OCI-M1 (cell line): Measurements from ENCODE around the gene HLA-DMA.
"Not testable (repeated sequence)": the region's sequence is repeated elsewhere in the genome, so short reads cannot be mapped to it uniquely, and the experiment has no call there.

Experiments
- DNase-seq: peaks from one replicate; lab custom pipeline; 2025; lab: John Stamatoyannopoulos, UW

The HLA-DMA gene

DNA sequence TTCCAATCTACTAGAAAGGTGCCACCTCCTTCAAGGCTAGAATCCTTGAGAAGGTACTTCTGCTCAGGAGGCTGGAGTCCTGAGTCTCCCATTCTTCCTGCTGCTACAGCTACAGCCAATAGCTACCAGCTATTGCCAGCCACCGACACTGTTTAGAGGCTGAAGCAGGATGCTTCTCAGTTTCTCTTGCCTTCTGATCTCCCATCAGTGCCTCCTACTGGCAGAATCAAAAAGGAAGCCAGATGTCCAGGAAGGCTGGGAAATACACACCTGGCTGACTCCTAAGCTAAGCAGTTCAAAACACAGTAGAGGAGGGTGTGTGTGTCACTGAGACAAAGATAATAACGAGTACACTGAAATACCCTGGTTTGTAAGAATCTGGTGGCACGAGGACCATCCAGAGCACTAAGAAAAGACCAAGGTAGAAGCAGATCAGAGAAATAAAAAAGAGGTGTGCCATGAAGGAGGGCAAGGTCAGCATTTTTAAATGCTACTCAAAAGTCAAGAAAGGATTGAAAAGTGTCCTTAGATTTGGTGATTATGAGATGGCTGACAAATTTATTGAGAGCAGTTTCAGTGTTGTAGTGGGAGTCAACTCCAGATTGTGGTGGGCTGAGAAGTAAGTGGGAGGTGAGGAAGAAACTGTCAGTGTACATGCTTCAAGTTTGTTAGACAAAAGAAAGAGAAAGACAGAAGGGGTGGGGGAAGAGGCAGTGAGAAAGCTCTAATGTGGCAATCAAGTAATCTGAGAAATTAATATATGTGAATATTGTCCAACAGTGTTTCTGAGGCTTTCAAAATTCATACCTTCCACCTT is 2.3 kb upstream of the HLA-DMA start:
- peak; percentile 66 for DNase-seq

DNA sequence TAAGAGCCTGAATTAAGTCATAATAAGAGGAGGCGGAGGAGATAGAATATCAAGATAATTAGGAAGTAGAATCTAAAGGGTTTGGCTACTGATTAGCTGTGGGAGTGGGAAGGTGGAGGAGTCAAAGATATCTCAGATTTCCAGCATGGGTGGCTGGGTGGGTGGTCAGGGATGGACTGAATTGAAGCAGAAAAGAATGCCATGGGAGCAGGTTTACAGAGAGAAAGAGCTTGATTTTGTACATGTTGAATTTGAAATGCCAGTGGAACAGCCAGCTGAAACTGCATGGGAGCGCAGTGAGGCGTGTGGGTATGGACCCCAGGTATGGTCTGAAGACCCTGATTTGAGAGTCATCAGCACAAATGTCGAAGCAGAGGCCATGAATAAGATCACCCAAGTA is 1.4 kb upstream of the HLA-DMA start:
- DNase-seq: no peak

DNA sequence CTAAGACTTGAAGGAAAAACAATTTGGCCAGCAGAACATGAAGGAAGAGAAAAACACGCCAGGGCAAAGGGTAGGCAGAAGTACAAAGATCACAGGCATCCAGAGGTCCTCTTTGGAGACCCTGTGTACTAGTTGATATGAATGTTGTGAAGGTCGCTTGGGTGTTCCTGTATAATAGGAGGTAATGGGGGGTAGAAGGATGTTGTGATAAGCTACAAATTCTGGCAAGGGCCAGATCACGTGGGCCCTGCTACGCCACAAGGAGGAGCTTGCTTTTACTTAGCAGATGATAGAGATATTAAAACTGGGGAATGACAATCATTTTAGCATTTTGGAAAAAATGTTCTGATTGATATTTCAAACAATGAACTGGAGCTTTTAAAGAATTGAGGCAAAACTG is 878 bp upstream of the HLA-DMA start:
- DNase-seq: no peak

DNA sequence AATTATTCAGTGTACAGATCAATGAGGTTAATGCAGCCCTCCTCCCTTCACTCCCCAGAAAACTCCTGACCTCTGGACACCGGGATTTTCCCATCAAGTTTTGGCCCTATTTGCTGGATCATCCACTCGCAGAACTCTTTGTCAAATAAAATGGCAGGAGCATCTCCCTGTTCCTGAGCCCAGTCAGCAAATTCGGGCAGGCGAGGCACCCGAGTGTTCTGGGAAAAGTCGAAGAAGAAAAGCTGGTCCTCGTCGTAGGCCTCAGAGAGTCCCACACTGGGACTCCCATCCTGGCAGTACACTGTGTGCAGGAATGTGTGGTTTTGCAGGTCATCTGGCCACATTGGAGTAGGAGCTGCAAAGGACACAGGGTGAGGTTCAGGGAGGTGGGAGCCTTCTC is 2.4 kb downstream of the HLA-DMA start:
- DNase-seq: no peak

DNA sequence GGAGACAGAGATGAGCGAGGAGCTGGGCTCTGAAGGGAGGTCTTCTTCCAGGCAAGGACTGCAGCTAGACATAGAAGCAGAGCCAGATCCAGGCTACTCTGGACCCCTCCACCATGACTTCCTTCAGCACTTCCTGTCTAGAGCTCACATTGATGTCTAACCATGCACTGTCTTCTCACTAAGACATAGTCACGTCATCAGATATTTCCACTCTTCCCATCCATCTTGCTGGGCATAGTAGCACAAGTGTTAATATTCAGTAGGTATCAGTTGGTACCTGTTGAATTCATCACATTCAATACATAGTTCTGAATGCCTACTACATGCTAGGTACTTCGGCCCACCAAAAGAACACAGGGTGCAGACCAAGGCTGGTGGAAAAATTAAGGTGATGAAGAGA is 2.9 kb downstream of the HLA-DMA start:
- no peak for DNase-seq

DNA sequence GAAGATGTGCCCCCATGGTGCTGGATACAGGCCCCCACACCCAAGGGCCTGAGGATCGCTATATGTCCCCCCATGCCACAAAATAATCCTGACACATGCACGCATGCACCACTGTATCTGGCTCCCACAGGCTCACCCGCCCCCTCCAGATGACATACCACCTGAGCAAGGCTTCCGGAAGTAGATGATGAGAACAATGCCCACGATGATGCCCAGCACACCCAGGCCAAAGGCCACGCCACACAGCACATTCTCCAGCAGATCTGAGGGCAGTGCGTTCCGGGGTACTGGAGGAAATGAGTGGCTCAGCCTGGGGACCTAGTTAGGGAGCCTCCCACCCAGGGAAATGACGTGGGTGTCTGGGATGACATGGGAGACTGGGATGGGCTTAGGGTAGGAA is 3.8 kb downstream of the HLA-DMA start:
- DNase-seq: no peak

DNA sequence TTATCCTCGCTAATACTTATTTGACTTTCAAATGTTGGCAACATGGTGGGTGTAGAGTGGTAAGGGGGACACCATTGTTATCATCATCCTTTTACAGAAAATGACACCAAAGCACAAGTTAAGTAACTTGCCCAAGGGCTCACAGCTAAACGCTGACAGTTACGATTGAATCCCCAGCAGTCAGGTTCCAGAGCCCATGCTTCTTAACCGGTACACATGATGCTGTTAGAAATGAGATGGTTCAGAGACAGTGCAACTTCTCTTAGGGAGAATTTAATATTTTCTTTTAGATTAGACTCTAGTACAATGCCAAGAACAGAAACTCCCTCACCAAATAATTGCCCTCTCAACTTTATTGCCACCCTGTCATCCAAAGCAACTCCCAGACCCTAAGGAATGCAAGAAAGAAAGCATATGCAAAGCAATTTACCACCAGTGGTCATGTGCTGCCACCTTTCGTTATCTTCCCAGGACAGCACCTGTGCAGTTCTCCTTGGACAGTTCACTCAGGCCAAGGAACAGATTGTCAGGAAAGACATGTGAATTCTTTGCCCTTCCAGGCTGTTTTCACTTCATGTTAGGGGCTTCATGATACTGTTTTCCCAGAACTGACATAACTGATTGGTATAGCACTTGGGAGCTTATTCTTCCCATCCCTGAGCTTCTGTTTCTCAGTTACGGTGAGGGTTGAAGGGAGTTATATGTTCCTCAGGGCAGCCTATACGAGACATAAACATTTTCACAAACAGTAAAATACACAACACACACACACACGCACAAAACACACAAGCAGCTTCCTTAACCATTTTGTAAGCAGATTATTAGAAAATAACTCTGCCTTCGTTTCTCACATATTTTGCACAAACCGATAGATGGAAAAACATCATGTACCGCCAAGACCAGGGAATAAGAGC is 5.1 kb downstream of the HLA-DMA start:
- peak; percentile 69 for DNase-seq

DNA sequence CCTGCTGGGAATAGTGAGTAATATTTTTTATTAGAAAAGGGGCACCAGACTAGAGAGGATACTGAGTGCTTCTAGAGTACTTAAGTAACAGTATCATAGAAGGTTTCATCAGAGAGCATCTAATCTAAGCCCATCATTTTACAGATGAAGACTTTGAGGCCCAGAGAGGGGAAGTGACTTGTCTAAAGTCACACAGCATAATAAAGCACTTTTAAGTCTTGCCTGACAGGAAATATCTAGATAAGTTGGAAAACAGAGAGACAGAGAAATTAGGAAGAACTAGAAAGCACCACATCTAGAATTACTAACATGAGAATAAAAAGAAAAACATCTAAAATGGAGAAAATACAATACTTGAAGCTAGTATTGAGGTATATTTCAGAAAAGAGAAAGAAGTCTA is 6.0 kb downstream of the HLA-DMA start:
- no peak for DNase-seq

DNA sequence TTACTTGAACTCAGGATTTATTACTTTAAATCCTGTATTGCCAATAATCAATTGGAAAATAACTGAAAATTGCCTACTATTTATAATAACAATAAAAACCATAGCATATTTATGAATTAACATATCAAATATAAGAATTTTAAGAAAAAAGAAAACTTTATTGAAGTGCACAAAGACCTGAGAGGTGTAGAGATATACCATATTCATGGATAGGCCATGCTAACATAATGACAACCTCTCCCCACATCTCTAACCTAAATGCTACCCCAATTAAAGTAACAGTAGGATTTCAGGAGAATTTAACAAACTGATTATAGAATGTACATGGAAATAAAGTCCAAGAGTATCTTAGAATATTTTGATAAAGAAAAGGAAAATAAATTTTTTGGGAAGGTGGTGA is 6.9 kb downstream of the HLA-DMA start:
- DNase-seq: no peak

DNA sequence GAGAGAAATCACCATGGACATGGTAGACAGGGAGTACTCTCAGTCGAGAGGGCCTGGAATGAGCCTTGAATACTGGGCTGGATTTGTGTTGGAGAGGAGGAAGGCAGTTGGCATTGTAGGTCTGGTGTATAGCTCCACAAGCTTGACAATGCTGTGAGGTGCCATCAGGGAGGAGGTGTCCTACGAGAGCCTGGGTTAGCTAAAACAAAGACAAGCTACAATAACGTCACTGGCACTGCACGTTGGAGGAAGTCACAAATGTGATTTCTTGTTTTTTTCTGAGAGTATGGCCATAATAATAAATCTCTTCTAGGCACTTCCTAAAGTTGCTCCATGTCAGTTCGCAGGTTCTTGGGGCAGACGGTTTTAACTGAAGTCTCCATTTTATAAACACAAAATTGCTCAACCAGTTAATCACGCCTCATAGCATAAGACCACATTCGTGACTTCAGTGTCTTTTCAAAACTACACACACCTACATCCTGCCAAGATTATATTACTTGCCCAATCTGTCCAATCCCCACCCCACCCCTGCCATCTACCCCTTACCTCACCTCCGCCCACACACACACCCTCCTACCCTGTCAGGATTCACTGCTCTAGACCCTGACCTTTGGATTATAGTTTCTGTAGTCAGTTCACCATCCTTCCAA is 7.7 kb downstream of the HLA-DMA start:
- no peak for DNase-seq

DNA sequence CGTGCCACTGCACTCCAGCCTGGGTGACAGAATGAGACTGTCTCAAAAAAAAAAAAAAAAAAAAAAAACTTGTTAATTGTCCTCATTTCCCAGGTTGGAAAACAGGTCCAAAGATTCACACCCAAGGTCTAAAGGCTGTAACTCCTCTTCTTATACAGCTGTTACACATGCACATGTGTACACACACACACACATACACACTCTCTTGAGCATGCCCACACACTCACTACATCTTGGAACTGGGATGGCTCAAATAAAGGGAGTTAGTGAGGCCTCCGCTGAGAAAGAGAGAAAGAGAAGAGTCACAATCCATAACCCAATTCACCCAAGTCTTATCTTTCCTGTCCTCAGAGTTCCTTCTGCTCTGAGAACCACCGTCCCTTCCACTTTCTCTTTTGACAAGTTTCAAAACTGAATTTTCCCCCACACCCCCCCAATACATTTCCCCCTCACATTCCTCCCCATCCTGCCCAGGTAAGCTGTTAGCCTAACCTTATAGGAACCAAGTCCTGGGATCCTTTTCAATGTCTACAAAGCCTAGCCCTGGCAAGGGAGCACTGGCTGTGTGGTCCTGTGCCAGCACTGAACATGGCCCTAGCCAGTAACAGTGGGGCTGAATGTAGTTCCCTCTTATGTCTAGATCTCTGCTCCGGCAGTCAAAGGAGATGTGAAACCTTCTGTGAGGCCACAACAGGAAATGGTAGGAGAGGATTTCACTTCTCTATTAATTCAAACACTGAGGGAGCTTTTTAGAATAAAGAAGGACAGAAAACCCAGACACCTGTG is 8.8 kb downstream of the HLA-DMA start:
- peak; percentile 85 for DNase-seq

DNA sequence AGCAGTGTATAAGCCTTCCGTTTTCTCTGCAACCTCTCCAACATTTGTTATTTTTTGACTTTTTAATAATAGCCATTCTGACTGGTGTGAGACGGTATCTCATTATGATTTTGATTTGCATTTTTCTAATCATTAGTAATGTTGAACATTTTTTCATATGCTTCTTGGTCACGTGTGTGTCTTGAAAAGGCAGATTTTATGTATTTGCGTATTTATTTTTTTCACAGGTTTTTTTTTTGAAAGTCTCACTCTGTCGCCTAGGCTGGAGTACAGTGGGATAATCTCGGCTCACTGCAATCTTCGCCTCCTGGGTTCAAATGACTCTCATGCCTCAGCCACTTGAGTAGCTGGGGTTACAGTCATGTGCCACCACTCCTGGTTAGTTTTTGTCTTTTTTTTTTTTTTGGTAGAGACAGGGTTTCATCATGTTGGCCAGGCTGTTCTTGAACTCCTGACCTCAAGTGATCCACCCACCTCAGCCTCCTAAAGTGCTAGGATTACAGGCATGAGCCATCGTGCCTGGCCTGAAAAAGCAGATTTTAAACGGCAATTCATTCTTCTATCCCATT is 10.3 kb downstream of the HLA-DMA start:
- not testable (repeated sequence) for DNase-seq

DNA sequence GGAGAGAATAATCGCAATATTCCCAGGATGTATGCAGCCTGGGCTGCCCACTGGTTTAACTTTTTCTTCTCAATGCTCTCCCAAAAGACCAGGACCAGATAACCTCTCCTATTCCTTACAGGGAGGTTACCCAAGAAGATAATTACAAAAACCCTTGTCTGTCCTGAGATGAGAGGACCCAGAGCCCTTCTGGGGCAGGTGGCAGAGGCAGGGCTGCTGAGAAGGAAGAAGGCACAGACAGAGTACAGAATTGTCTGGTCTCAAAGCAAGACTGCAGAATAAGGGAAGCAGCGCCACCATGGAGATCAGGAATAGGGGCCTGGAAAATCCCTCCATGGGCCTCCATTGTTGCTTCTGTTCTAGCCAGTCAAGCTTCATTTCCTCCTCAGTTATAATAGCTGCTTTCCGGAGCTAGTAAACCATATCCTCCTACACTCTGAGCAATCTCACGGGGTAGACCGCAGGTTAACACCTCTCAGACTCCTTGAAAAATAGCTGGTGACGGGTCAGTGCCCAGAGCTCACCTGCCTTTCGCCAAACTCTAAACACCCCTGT is 11.6 kb downstream of the HLA-DMA start:
- DNase-seq: no peak

DNA sequence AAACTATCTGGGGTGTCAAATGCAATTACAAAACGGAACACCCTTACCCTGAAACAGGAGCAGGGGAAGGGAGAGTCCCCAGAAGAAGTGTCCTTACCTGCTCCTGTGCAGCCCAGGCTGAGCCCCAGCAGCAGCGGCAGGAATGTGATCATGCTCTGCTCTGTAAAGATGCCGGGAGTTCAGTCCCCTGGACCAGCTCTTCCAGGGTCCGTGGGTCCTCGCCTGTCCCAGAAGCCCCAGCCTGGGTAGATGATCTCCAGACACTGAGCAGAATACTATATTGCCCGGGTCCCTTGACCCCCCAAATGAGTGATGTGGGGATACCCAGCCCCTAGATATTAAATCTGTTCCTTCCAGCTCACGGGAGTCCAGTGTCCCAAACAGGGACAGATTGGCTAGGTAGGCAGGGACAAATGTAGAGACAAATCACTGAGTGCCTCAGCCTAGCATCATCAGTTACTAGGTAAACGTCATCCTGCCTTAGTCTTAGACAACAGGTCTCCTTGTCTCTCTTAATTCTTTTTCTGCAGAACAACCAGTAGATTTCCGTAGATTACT is 12.2 kb downstream of the HLA-DMA start, which contains the start of gene HLA-DMB:
Gene HLA-DMB, minus strand, starts transcription at position 373 of the 558 bp plus-strand sequence. Its CDS starts 221 bp downstream, at position 152.
- DNase-seq: peak; percentile 89

DNA sequence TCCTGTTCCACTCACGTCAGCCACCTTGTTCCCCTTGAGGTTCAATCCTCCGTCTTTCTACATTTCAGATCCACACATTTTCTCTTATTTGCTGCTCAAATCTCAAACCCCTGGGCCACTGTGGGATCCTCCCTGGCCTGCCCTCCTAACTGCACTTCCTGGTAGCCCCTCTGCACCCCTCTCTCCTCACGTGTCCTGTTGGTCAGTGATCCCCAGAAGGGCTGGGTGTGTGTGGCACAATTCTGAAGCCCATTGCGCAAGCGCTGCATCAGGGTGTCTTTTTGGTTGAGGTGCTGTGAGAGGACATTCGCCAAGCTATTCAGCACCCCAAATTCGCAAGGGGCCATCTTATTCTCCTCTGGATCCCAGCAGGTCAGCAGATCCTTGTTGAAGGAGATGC is 14.4 kb downstream of the HLA-DMA start:
- DNase-seq: no peak

DNA sequence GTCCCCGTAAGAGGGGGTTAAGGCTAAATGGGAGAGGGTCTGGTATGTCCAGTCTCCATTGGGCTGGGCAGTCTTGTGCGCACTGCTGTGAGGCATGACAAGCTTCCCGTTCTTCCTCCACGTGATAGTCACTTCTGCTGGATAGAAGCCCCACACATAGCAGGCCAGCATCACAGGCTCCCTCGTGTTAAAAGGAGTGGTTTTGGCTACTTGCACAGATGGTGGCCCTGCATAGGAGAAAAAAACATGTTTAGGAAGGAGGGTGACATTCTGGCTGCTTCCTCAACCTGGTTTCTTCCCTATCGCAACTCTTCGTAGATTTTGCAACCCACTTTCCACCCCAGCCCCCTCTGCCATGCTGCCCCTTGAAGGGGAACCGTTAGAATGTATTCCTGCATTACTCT is 15.7 kb downstream of the HLA-DMA start:
- no peak for DNase-seq

DNA sequence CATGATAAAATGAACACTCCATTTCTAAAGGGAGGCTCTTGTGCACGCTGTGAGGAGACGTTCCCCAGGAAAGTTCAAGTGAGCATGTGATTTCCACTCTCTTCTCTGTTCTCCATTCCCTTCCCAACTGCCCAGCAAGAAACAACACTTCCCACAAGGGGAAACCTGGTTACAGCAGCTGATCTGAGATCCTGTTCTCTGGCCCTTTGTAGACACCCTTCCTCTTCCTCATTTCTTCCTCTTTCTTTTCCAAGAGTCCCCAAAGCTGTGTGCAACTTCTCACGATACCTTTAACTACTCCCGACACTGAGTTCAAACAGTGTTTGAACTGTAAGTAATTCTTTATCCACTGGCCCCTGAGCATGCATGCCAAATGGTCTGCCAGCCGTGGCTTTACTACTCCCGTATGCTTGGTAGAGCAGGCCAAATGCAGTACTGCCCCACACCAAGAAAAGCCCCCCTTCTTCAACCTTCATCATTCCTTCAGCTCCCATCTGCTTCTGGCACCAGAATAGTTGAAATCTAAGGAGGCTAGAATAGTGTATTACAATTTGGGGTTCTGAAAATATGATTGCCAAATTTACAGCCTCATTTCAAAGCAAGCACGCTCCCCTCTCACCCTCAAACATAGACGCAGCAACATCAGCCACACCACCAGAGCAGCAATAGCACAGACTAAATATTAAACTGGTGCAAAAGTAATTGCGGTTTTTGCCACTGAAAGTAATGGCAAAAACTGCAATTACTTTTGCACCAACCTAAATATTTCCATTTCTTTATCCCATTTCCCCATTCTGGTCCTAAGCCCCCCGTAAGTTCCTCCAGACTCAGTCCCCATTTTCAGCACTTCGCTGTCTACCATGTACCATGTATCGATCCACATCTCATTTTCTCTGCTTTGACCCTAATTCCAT is 16.4 kb downstream of the HLA-DMA start:
- DNase-seq: peak; percentile 17

DNA sequence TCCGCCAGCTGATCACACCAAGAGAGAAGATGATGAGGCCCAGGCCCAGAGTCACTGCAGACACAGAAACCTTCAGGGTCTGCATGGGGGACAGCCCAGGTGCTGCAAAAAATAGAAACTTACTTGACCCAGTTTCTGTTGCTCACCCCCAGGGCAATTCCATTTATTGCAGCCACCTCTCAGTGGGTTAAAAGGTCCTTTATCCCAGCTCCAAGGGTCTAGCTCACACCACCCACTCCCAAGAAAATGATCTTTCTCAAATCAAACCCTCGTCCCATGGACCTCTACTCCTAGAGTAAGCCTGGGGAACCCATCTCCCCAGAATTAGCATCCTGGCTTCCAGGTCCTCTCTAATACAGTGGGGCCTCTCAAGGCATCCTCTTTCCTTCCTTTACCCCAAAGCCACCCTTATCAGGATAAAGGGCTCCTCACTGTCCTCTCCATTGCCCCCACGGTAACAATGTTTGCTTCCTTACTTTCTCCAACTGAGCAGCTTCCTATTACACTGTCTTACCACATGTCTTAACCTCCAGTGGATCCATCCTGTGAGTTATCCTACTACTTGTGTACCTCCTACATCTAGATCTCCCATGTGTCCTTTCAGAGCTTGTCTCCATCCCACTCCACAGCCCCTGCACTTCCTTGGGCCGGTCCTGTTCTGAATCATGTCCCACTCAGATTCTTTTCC is 17.2 kb downstream of the HLA-DMA start:
- DNase-seq: no peak

DNA sequence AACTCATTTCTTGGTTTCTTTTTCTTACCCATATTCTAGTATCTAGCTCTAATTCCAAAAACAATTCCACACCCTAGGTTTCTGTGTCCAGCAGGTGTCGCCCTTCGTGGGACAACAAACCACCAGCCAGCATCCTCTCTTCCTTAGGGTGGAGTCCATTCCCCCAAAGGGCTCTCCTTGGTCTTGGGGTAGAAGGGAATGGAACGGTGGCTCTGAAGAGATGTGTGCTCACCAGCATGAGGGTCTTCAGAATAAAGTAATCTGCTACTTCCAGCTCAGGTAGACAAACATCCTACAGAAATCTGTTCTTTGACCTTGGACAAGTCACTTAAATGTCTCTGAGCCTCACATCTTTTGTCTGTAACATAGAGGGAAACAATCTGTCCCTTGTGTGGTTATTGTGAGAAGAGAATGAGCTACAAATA is 19.2 kb downstream of the HLA-DMA start:
- peak; percentile 87 for DNase-seq
